Activated CD4-positive, alpha-beta T cell treated with anti-CD3 and anti-CD28 coated beads, Interleukin-2, amount 10 ng/mL, durations not matched to agents 24 days and 14 days (primary cell): ENCODE results near the gene SSR2. TPM values are rescaled to one million over a fixed set of nuclear protein-coding genes. Genes with fewer than 3 reads are reported as not detected.
"Not testable (repeated sequence)": the region's sequence is repeated elsewhere in the genome, so short reads cannot be mapped to it uniquely, and the experiment has no call there.

Experiments
- DNase-seq: peaks from one replicate; pipeline ENCODE4 v3.0.0; 2022
- H3K27ac Mint-ChIP-seq: one replicate; pipeline ENCODE4 v1.8.0; 2022; ENCODE audit warnings: mild to moderate bottlenecking, mixed read lengths
- H3K27me3 Mint-ChIP-seq: one replicate; pipeline ENCODE4 v1.8.0; 2022; ENCODE audit warnings: mixed read lengths
- H3K36me3 Mint-ChIP-seq: one replicate; pipeline ENCODE4 v1.8.0; 2022; ENCODE audit warnings: low read depth, mild to moderate bottlenecking, mixed read lengths
- H3K4me1 Mint-ChIP-seq: one replicate; pipeline ENCODE4 v1.8.0; 2021; ENCODE audit warnings: mixed read lengths
- H3K4me3 Mint-ChIP-seq: one replicate; pipeline ENCODE4 v1.8.0; 2022; ENCODE audit warnings: mild to moderate bottlenecking, moderate library complexity, mixed read lengths
- H3K9me3 Mint-ChIP-seq: one replicate; pipeline ENCODE4 v1.8.0; 2021; ENCODE audit warnings: mixed read lengths
- intact Hi-C: fragments of 100-400 bp; cut with micrococcal nuclease; formaldehyde crosslinking; loops from one replicate; pipeline ENCODE4 v1.15.1; 2023
- total RNA-seq: library from RNA; stranded (reverse); gene quantifications from 2 replicates; pipeline ENCODE4 v1.2.3, GENCODE V29; 2022

The SSR2 gene
- total RNA-seq, 1 donor from 2014 or later, result 175 TPM

DNA sequence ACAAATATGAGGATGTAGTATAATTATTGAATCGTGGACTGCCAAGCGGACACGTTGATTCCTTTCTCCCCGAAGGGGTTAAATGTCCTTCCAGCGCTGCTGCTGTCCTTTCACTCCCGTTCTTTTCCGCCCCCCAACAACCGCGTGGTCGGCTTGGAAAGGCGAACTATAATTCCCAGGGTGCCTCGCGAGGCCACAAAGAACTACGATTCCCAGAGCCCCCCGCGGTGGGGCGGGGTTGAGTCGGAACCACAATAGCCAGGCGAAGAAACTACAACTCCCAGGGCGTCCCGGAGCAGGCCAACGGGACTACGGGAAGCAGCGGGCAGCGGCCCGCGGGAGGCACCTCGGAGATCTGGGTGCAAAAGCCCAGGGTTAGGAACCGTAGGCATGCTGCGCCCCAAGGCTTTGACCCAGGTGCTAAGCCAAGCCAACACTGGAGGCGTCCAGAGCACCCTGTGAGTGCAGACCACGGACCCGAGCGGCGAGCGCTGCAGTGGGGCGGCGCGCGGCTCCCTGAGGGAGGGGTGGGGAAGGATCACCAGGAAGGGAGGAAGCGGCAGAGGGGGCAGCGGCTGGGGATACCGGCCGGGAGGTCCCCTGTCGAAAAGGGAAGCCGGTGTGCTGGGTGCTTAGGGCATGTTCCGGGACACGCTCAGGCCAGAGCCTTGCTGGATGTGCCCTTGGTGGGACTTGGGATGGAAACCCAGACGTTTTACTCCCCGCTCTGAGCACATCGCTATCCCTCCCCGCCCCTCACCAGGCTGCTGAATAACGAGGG, 33.9 kb upstream of the SSR2 start, which contains the start of gene LAMTOR2:
Gene LAMTOR2 (plus strand): TSS at position 283 of the 781 bp plus-strand sequence. CDS start 108 bp downstream, at position 391.
- intact Hi-C loops, result loop anchor here (1.0 to 10.0 kb wide), 10 partner anchors 28 to 670 kb away; partner anchors contain the start of genes CCT3, ISG20L2, KHDC4 and MEF2D
- H3K36me3 Mint-ChIP-seq, result peaks cover 32% of the 10 kb centered on the region
- H3K27ac Mint-ChIP-seq, result peak within 1 kb of the TSS; percentile 89
- peaks cover 30% of the 10 kb centered on the region for H3K4me1 Mint-ChIP-seq
- H3K27me3 Mint-ChIP-seq, result no peaks in the 10 kb centered on the region
- H3K9me3 Mint-ChIP-seq, result no peaks in the 10 kb centered on the region
- H3K4me3 Mint-ChIP-seq, result peak within 1 kb of the TSS; percentile 98
- DNase-seq, result peak; percentile 99

- H3K27ac Mint-ChIP-seq, result peak within 1 kb of the TSS; percentile 95
- no peaks in the 10 kb centered on the region for H3K9me3 Mint-ChIP-seq
- H3K4me3 Mint-ChIP-seq, result peak within 1 kb of the TSS; percentile 98
- H3K36me3 Mint-ChIP-seq, result peaks cover 38% of the 10 kb centered on the region
- no peaks in the 10 kb centered on the region for H3K27me3 Mint-ChIP-seq
- intact Hi-C loops, result loop anchor here (1.0 to 10.0 kb wide), 11 partner anchors 28 to 671 kb away; partner anchors contain the start of genes CCT3, ISG20L2, KHDC4 and MEF2D
- peaks cover 30% of the 10 kb centered on the region for H3K4me1 Mint-ChIP-seq
- peak; percentile 95 for DNase-seq
These were observed 33.2 kb upstream of the SSR2 start, which contains the start of gene UBQLN4 for GRCh38 chr1:156053768-156054499. Gene UBQLN4 (minus strand): TSS chr1:156053798. CDS start chr1:156053701, 97 bp downstream.

DNA sequence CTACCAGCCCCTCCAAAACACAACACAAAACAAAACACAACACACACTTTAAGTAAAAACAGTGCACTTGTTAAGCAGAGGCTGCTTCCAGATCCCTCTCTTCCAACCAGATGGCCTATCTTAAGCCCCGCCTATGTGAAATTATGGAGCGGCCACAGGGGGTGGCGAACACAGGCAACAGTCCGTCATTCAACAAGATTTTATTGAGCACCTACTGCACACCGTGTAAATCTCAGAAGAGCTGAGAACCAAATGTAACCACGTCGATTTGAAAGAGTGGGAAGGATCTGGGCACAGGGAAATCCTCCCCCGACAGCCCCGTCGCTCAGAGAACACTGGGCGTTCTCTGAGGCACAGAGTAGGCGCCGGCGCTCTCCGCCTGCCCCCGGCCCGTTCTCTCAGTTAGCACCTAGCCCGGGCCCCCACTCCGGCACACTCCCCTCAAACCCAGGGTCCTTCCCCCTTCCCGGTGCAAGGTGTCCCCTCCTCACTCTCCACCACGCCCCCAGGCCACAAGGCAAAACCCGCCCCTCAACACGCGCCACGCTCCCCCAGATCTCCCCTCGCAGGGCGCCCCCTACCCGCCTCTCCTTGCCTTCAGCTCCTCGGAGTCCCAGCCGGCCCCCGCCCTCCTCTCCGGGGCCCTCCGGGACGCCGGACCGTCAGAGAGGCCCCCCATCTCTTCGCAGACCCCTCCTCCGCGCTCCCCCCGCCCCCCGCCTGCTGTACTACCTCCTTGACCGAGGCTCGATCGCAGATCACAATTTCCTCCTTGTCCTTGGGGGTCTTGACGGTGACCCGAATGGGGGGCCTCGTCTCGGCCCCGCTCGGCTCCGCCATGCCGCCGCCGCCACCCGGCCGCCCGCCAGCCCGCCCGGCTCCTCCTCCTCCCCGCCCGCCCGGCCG, 32.4 kb upstream of the SSR2 start:
- intact Hi-C loops, result loop anchor here (1.0 to 10.0 kb wide), 5 partner anchors 32 to 672 kb away; partner anchors contain the start of genes CCT3, ISG20L2, MEF2D and METTL25B
- H3K4me1 Mint-ChIP-seq, result peaks cover 30% of the 10 kb centered on the region
- peak overlapping the region; percentile 98 for H3K4me3 Mint-ChIP-seq
- H3K27me3 Mint-ChIP-seq, result no peaks in the 10 kb centered on the region
- no peaks in the 10 kb centered on the region for H3K9me3 Mint-ChIP-seq
- H3K27ac Mint-ChIP-seq, result peak overlapping the region; percentile 95
- peaks cover 34% of the 10 kb centered on the region for H3K36me3 Mint-ChIP-seq
- DNase-seq, result peak; percentile 92

DNA sequence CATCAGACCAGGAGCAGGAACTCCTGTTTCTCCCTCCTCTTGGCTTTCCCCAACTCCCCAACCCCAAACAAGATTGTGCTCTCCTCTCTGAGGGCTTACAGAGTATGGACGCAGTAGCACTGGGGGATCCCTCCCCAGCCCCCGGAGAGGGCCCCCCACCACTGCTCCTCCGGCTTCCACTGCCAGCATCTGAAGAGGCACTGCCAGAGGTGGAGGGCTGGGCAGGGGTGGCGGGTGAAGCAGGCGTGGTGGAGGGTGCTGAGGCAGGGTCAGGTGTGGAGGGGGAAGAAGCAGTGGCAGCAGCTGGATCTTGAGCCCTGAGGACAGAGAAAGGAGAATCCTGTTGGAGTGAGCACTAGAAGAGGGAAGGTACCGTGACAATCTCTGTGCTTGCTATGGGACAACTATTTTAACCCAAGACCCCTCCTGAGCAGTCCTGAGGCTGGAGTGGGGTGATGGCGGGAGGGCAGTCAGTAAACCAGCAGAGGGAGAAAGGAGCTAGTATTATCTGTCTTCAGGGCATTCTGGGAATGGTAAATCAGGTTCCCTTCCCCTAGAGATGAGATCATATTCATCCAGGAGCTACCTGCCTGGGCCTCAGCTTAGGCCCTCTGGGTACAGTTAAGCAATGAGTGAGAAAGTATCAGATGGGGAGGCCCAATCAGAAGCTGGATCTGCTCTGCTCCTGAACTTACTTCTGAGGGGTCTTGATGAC, 30.4 kb upstream of the SSR2 start:
- peaks cover 27% of the 10 kb centered on the region for H3K4me1 Mint-ChIP-seq

DNA sequence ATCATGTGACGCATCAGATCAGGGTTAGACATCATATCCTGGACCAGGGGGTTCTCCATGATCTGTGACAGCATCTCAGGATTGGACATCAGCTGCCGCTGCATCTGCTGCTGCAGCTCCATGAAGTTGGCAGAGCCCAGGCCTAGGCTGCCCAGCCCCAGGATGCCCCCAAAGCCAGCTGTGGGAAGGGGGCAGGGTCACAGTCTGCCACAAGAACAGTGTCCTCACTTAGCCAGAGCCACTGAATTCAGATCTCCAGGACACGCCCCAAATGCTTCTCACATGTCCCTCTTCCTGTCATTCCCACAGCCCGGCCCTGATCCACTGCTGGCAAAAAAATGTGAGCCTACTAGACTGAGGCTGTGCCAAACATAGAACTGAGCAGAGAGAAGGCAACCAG, 29.6 kb upstream of the SSR2 start:
- no peak overlapping the region for H3K4me3 Mint-ChIP-seq
- no peak overlapping the region for H3K27ac Mint-ChIP-seq
- no peaks in the 10 kb centered on the region for H3K9me3 Mint-ChIP-seq

More for the DNA sequence above, 30.4 kb upstream of the SSR2 start:
- intact Hi-C loops, result loop anchor here (5.0 to 10.0 kb wide), 4 partner anchors 46 to 674 kb away; partner anchors contain the start of genes CCT3, ISG20L2, MEF2D and METTL25B
- Mint-ChIP-seq H3K27ac (no peak overlapping the region), H3K27me3 (no peaks in the 10 kb centered on the region), H3K36me3 (peaks cover 24% of the 10 kb centered on the region), H3K4me3 (no peak overlapping the region), H3K9me3 (no peaks in the 10 kb centered on the region)
- DNase-seq, result no peak

GRCh38 chr1:156048663-156049258, 28.0 kb upstream of the SSR2 start:
- Mint-ChIP-seq H3K9me3 (no peaks in the 10 kb centered on the region), H3K27me3 (no peaks in the 10 kb centered on the region), H3K4me1 (peaks cover 27% of the 10 kb centered on the region), H3K27ac (no peak overlapping the region), H3K36me3 (peaks cover 32% of the 10 kb centered on the region), H3K4me3 (no peak overlapping the region)
- intact Hi-C loops, result no loop called here
- DNase-seq, result no peak

More for the DNA sequence above, 29.6 kb upstream of the SSR2 start:
- no peak for DNase-seq
- intact Hi-C loops, result loop anchor here (5.0 to 10.0 kb wide), 4 partner anchors 46 to 674 kb away; partner anchors contain the start of genes CCT3, ISG20L2, MEF2D and METTL25B
- Mint-ChIP-seq H3K4me1 (peaks cover 24% of the 10 kb centered on the region), H3K27me3 (no peaks in the 10 kb centered on the region), H3K36me3 (peaks cover 25% of the 10 kb centered on the region)

GRCh38 chr1:156045076-156045475, 24.3 kb upstream of the SSR2 start:
- no peak overlapping the region for H3K27ac Mint-ChIP-seq
- no peaks in the 10 kb centered on the region for H3K27me3 Mint-ChIP-seq
- no peak overlapping the region for H3K4me3 Mint-ChIP-seq
- no peaks in the 10 kb centered on the region for H3K9me3 Mint-ChIP-seq
- no peak for DNase-seq
- intact Hi-C loops, result no loop called here
- H3K4me1 Mint-ChIP-seq, result peaks cover 11% of the 10 kb centered on the region
- H3K36me3 Mint-ChIP-seq, result peaks cover 40% of the 10 kb centered on the region

DNA sequence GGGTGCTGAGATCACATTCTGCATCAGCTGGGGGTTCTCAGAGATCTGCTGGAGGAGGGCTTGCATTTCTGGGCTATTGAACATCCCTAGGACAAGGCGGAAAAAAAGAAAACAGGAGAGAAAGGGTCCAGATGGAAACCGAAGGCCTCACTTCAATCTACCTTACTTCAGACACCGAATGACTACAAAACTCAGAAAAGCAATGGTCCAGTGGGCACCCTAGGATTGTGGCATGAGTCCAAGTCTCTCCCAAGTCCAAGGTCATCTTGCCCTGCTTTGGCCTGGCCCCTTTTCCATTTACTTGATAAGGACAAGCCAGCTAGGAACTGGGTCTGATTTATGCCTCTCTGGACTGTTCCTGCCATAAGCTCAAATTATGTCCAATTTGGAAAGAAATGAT, 22.1 kb upstream of the SSR2 start:
- Mint-ChIP-seq H3K36me3 (peaks cover 27% of the 10 kb centered on the region), H3K27me3 (no peaks in the 10 kb centered on the region), H3K27ac (no peak overlapping the region), H3K4me1 (peaks cover 11% of the 10 kb centered on the region), H3K4me3 (no peak overlapping the region), H3K9me3 (no peaks in the 10 kb centered on the region)
- intact Hi-C loops, result no loop called here
- no peak for DNase-seq

- H3K27ac Mint-ChIP-seq, H3K4me3 Mint-ChIP-seq, H3K4me1 Mint-ChIP-seq, H3K9me3 Mint-ChIP-seq, DNase-seq, intact Hi-C loops, H3K27me3 Mint-ChIP-seq, H3K36me3 Mint-ChIP-seq: not testable (repeated sequence)
These were observed 14.2 kb upstream of the SSR2 start for GRCh38 chr1:156034991-156035390.

- Mint-ChIP-seq H3K27ac (no peak overlapping the region), H3K4me3 (no peak overlapping the region), H3K27me3 (no peaks in the 10 kb centered on the region), H3K9me3 (no peaks in the 10 kb centered on the region), H3K36me3 (peaks cover 7% of the 10 kb centered on the region), H3K4me1 (peaks cover 3% of the 10 kb centered on the region)
- intact Hi-C loops, result no loop called here
- DNase-seq, result no peak
These were observed 12.3 kb upstream of the SSR2 start for GRCh38 chr1:156033011-156033410.

GRCh38 chr1:156026588-156026987, 5.8 kb upstream of the SSR2 start:
- H3K27me3 Mint-ChIP-seq, result peaks cover 4% of the 10 kb centered on the region
- no peak overlapping the region for H3K4me3 Mint-ChIP-seq
- peaks cover 8% of the 10 kb centered on the region for H3K4me1 Mint-ChIP-seq
- intact Hi-C loops, result loop anchor here (1.0 kb wide), 1 partner anchor 40 kb away; no protein-coding TSS in a partner anchor
- no peaks in the 10 kb centered on the region for H3K9me3 Mint-ChIP-seq
- H3K36me3 Mint-ChIP-seq, result no peaks in the 10 kb centered on the region
- no peak overlapping the region for H3K27ac Mint-ChIP-seq
- no peak for DNase-seq

DNA sequence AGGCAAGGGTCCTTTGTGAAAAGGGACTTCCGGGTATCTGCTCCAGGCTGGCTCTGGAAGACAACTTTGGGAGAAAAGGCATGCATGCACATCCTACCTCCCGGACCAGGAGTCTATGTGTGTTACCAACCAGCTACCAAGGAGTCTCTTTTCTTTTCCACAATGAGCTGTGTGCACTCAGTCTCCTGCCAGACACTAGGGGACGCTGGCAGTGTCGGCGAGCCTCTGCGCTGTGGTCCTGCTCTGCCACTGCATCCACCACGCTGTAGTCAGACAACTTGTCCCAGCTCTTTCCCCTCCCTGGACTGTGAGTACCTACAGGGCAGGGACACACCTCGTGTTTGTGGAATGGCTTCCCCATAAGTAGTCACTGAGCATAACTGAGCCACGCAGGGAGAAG, 5.1 kb upstream of the SSR2 start:
- peak; percentile 79 for DNase-seq
- Mint-ChIP-seq H3K9me3 (no peaks in the 10 kb centered on the region), H3K36me3 (no peaks in the 10 kb centered on the region), H3K4me1 (peaks cover 10% of the 10 kb centered on the region), H3K4me3 (no peak overlapping the region), H3K27ac (no peak overlapping the region), H3K27me3 (peaks cover 4% of the 10 kb centered on the region)
- intact Hi-C loops, result loop anchor here (1.0 kb wide), 1 partner anchor 40 kb away; no protein-coding TSS in a partner anchor
